HEK293 (cell line): Measurements from ENCODE around the gene ZNF718.
"Not testable (repeated sequence)": the region's sequence is repeated elsewhere in the genome, so short reads cannot be mapped to it uniquely, and the experiment has no call there.

ENCODE experiments used
- CTCF ChIA-PET: fragments of 350-600 bp; formaldehyde crosslinking; extraction: SDS; loops from one replicate; lab custom pipeline; 2021; ENCODE audit warnings: antibody characterized with exemption; lab: Yijun Ruan, JAX
- POLR2A ChIA-PET: fragments of 300-600 bp; formaldehyde crosslinking; extraction: SDS; loops from one replicate; lab custom pipeline; 2020; ENCODE audit warnings: antibody characterized with exemption, inconsistent platforms; lab: Yijun Ruan, JAX
- H3K27ac ChIP-seq: fragments of 200-500 bp; sonication (Bioruptor generic); 2 replicates; pipeline ENCODE4 v1.5.1; 2014; ENCODE audit warnings: low read depth, low read length, control low read depth, inconsistent platforms; ENCODE audit errors: extremely low read depth
- H3K36me3 ChIP-seq, 2 experiments: fragments of 200-500 bp in 1 of 2; sonication (Bioruptor generic) in 1 of 2; 1 replicate in 1 of 2; 2 replicates in 1 of 2; pipeline ENCODE4 v1.5.1; 2014 to 2017; ENCODE audit warnings: inconsistent platforms in 2 of 2, low read length in 2 of 2; ENCODE audit not compliant: control insufficient read depth in 2 of 2, insufficient read depth in 1 of 2
- H3K4me1 ChIP-seq: fragments of 200-500 bp; sonication (Bioruptor generic); 2 replicates; pipeline ENCODE4 v1.5.1; 2014; ENCODE audit warnings: mild to moderate bottlenecking, low read length, inconsistent platforms; ENCODE audit not compliant: control insufficient read depth, insufficient read depth
- H3K4me3 ChIP-seq: 2 replicates; pipeline ENCODE4 v1.5.1; 2011; ENCODE audit warnings: low read depth, mild to moderate bottlenecking, control low read depth, low read length, moderate library complexity
- H3K9me3 ChIP-seq: fragments of 200-500 bp; sonication (Bioruptor generic); 2 replicates; pipeline ENCODE4 v1.5.1; 2014; ENCODE audit warnings: low read depth, low read length, inconsistent platforms; ENCODE audit not compliant: control insufficient read depth, insufficient read depth
- KLF17 ChIP-seq: fragments of 450-650 bp; formaldehyde crosslinking; IDR thresholded peaks from 2 replicates; pipeline ENCODE4 v1.5.1; 2016; ENCODE audit warnings: missing biosample characterization, missing genetic modification characterization
- KLF8 ChIP-seq: fragments of 450-650 bp; formaldehyde crosslinking; IDR thresholded peaks from 2 replicates; pipeline ENCODE4 v1.5.1; 2016; ENCODE audit warnings: missing biosample characterization, missing genetic modification characterization
- OSR2 ChIP-seq: fragments of 450-650 bp; formaldehyde crosslinking; IDR thresholded peaks from 2 replicates; pipeline ENCODE4 v1.5.1; 2016; ENCODE audit warnings: missing biosample characterization, missing genetic modification characterization
- SETDB1 ChIP-seq: IDR thresholded peaks from one replicate; pipeline ENCODE4 v1.6.1; 2017; ENCODE audit warnings: mild to moderate bottlenecking, low read length, moderate library complexity, mixed read lengths; ENCODE audit not compliant: insufficient read length
- TRIM28 ChIP-seq: IDR thresholded peaks from 2 replicates; pipeline ENCODE4 v1.6.1; 2011; ENCODE audit warnings: low read length, control low read depth, borderline replicate concordance
- ZBTB6 ChIP-seq: fragments of 450-650 bp; formaldehyde crosslinking; IDR thresholded peaks from 2 replicates; pipeline ENCODE4 v1.5.1; 2017; ENCODE audit warnings: missing biosample characterization, missing genetic modification characterization
- ZNF19 ChIP-seq: fragments of 450-650 bp; formaldehyde crosslinking; IDR thresholded peaks from 2 replicates; pipeline ENCODE4; 2016; ENCODE audit warnings: missing biosample characterization, missing genetic modification characterization, low read depth
- ZNF530 ChIP-seq: fragments of 450-650 bp; formaldehyde crosslinking; IDR thresholded peaks from 2 replicates; pipeline ENCODE4 v1.5.1; 2016; ENCODE audit warnings: low read depth, missing biosample characterization, missing genetic modification characterization
- ZNF558 ChIP-seq: fragments of 450-650 bp; formaldehyde crosslinking; IDR thresholded peaks from 2 replicates; pipeline ENCODE4 v1.5.1; 2016; ENCODE audit warnings: missing biosample characterization, missing genetic modification characterization
- ZNF560 ChIP-seq: fragments of 450-650 bp; formaldehyde crosslinking; IDR thresholded peaks from 2 replicates; pipeline ENCODE4 v1.5.1; 2017; ENCODE audit warnings: missing biosample characterization, missing genetic modification characterization, borderline replicate concordance
- ZNF585B ChIP-seq: fragments of 450-650 bp; formaldehyde crosslinking; IDR thresholded peaks from 2 replicates; pipeline ENCODE4 v1.5.1; 2016; ENCODE audit warnings: missing biosample characterization, missing genetic modification characterization
- ZNF639 ChIP-seq: fragments of 450-650 bp; formaldehyde crosslinking; IDR thresholded peaks from 2 replicates; pipeline ENCODE4 v1.5.1; 2016; ENCODE audit warnings: missing biosample characterization, missing genetic modification characterization
- ZNF660 ChIP-seq: fragments of 450-650 bp; IDR thresholded peaks from 2 replicates; pipeline ENCODE4 v1.5.1; 2018; ENCODE audit warnings: missing biosample characterization, mild to moderate bottlenecking, missing genetic modification characterization
- ZNF707 ChIP-seq: fragments of 450-650 bp; formaldehyde crosslinking; IDR thresholded peaks from 2 replicates; pipeline ENCODE4 v1.5.1; 2016; ENCODE audit warnings: missing biosample characterization, missing genetic modification characterization
- ZSCAN30 ChIP-seq: fragments of 450-650 bp; IDR thresholded peaks from 2 replicates; pipeline ENCODE4 v1.5.1; 2018; ENCODE audit warnings: missing biosample characterization, mild to moderate bottlenecking, missing genetic modification characterization, moderate library complexity
- TF ChIP-seq, protein P1 (sequence below): fragments of 450-650 bp; formaldehyde crosslinking; IDR thresholded peaks from 2 replicates; pipeline ENCODE4 v1.5.1; 2016; ENCODE audit warnings: missing biosample characterization, missing genetic modification characterization
- TF ChIP-seq, protein P2 (sequence below): fragments of 450-650 bp; formaldehyde crosslinking; IDR thresholded peaks from 2 replicates; pipeline ENCODE4 v1.5.1; 2016; ENCODE audit warnings: missing biosample characterization, missing genetic modification characterization

ZNF718 gene

GRCh38 chr4:200936-201335, 76.6 kb downstream of the ZNF718 start (continued):
- no peak for TF ChIP-seq KLF17
- TF ChIP-seq ZNF19 (tag by site-specific recombination): no peak
- no peak for TF ChIP-seq ZNF530 (tag by site-specific recombination)
- no peak for TF ChIP-seq ZNF560 (tag by site-specific recombination)
- no peak for TF ChIP-seq ZBTB6 (tag by site-specific recombination)
- no peak for TF ChIP-seq ZNF707
- TF ChIP-seq KLF8 (tag by site-specific recombination): no peak
- TF ChIP-seq OSR2 (tag by site-specific recombination): no peak
- TF ChIP-seq, protein P1, sequence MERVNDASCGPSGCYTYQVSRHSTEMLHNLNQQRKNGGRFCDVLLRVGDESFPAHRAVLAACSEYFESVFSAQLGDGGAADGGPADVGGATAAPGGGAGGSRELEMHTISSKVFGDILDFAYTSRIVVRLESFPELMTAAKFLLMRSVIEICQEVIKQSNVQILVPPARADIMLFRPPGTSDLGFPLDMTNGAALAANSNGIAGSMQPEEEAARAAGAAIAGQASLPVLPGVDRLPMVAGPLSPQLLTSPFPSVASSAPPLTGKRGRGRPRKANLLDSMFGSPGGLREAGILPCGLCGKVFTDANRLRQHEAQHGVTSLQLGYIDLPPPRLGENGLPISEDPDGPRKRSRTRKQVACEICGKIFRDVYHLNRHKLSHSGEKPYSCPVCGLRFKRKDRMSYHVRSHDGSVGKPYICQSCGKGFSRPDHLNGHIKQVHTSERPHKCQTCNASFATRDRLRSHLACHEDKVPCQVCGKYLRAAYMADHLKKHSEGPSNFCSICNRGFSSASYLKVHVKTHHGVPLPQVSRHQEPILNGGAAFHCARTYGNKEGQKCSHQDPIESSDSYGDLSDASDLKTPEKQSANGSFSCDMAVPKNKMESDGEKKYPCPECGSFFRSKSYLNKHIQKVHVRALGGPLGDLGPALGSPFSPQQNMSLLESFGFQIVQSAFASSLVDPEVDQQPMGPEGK (tag by site-specific recombination): no peak
- TF ChIP-seq ZNF639 (tag by site-specific recombination): no peak
- TF ChIP-seq ZSCAN30 (tag by site-specific recombination): no peak
- TF ChIP-seq ZNF558: no peak
- TF ChIP-seq ZNF660: no peak

- H3K4me3 ChIP-seq, CTCF ChIA-PET, H3K9me3 ChIP-seq, H3K27ac ChIP-seq, POLR2A ChIA-PET, H3K4me1 ChIP-seq: not testable (repeated sequence)
- peak; percentile 53; the same call in 1 of the 2 replicates for TF ChIP-seq TRIM28
- peak; percentile 97 for TF ChIP-seq ZNF585B (tag by site-specific recombination)
- TF ChIP-seq, protein P2, sequence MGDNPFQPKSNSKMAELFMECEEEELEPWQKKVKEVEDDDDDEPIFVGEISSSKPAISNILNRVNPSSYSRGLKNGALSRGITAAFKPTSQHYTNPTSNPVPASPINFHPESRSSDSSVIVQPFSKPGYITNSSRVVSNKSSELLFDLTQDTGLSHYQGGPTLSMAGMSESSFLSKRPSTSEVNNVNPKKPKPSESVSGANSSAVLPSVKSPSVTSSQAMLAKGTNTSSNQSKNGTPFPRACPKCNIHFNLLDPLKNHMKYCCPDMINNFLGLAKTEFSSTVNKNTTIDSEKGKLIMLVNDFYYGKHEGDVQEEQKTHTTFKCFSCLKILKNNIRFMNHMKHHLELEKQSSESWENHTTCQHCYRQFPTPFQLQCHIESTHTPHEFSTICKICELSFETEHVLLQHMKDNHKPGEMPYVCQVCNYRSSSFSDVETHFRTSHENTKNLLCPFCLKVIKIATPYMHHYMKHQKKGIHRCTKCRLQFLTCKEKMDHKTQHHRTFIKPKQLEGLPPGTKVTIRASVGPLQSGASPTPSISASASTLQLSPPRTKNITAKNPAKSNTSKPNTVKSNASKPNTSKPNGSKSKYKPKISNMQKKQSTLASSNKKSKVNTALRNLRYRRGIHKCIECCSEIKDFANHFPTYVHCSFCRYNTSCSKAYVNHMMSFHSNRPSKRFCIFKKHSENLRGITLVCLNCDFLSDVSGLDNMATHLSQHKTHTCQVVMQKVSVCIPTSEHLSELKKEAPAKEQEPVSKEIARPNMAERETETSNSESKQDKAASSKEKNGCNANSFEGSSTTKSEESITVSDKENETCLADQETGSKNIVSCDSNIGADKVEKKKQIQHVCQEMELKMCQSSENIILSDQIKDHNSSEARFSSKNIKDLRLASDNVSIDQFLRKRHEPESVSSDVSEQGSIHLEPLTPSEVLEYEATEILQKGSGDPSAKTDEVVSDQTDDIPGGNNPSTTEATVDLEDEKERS (tag by site-specific recombination): peak; percentile 34; the same call in 1 of the 2 replicates
- TF ChIP-seq SETDB1: peak; percentile 76
- peaks cover 0 to 26% of the 10 kb centered on the region in 2 experiments; a peak in 1 of 3 replicates for H3K36me3 ChIP-seq
Observed at GRCh38 chr4:202822-203221, 78.5 kb downstream of the ZNF718 start.
